Transverse colon (tissue), 4 donors: ENCODE results near the gene ALKBH3. TPM values are rescaled to one million over a fixed set of nuclear protein-coding genes. Genes with fewer than 3 reads are reported as not detected.

ENCODE experiments used
- DNase-seq: peaks from one replicate; pipeline ENCODE4 v3.0.0-alpha.2; 2019
- H3K27ac ChIP-seq, 4 donors: fragments of 200-600 bp; sonication (generic); 2 replicates each; pipeline ENCODE4 v1.5.1; 2016 to 2018; ENCODE audit warnings: inconsistent platforms in 4 of 4
- H3K27me3 ChIP-seq: fragments of 200-600 bp; sonication (generic); 2 replicates; pipeline ENCODE4 v1.5.1; 2017; ENCODE audit warnings: inconsistent platforms
- H3K36me3 ChIP-seq, 4 donors: fragments of 200-600 bp; sonication (generic); 2 replicates each; pipeline ENCODE4 v1.5.1; 2017 to 2019; ENCODE audit warnings: inconsistent platforms in 4 of 4
- H3K4me1 ChIP-seq, 4 donors: fragments of 200-600 bp; sonication (generic); 2 replicates each; pipeline ENCODE4 v1.5.1; 2017 to 2020; ENCODE audit warnings: inconsistent platforms in 4 of 4
- H3K4me3 ChIP-seq, 4 donors: fragments of 200-600 bp; sonication (generic); 1 replicate in 1 of 4; 2 replicates in 3 of 4; pipeline versions ENCODE4 v1.5.1 to v1.6.1; 2017 to 2019; ENCODE audit warnings: inconsistent platforms in 4 of 4
- H3K9me3 ChIP-seq, 2 donors: fragments of 200-600 bp; sonication (generic); 2 replicates each; pipeline ENCODE4 v1.5.1; 2017 to 2019; ENCODE audit warnings: inconsistent platforms in 2 of 2
- CTCF ChIP-seq, 5 experiments: fragments of 200-600 bp in 3 of 5; fragments of 450-650 bp in 2 of 5; sonication (generic) in 3 of 5; IDR thresholded peaks; 1 replicate in 2 of 5; 2 replicates in 3 of 5; pipeline ENCODE4 v1.5.1; 2016 to 2017; ENCODE audit warnings: antibody characterized with exemption in 5 of 5, inconsistent platforms in 3 of 5, mild to moderate bottlenecking in 2 of 5, moderate library complexity in 1 of 5
- EP300 ChIP-seq: sonication (generic); formaldehyde crosslinking; IDR thresholded peaks from one replicate; pipeline ENCODE4 v1.6.1; 2017; ENCODE audit warnings: antibody characterized with exemption, low read depth
- POLR2A ChIP-seq: fragments of 450-650 bp; IDR thresholded peaks from one replicate; pipeline ENCODE4 v1.6.1; 2016; ENCODE audit warnings: antibody characterized with exemption, mild to moderate bottlenecking, moderate library complexity
- POLR2AphosphoS5 ChIP-seq, 3 donors: sonication (generic); formaldehyde crosslinking; IDR thresholded peaks; one replicate each; pipeline ENCODE4 v1.6.1; 2016; ENCODE audit warnings: antibody characterized with exemption in 3 of 3
- WGBS, 2 donors: methylation state at CpG; one replicate each; pipeline ENCODE4 v1.1.5; 2018; ENCODE audit warnings: low coverage in 1 of 2; 5-methylcytosine and 5-hydroxymethylcytosine counted together
- in situ Hi-C, 4 donors: fragments of 200-750 bp; cut with MboI; loops; one replicate each; pipeline versions ENCODE4 v1.15.0 to v1.15.1; 2017; ENCODE audit warnings: low sequenced_read_pairs in 3 of 4, low pct_ligation_motif_present in 1 of 4, low pct_unique_long_range_greater_than_20kb in 1 of 4
- intact Hi-C: fragments of 100-400 bp; cut with DNase I; formaldehyde crosslinking; loops from one replicate; pipeline ENCODE4 v1.15.1; 2023; ENCODE audit warnings: low total_unique reads
- total RNA-seq, 4 donors: library from RNA; depleted of rRNA; stranded (reverse); fragments of >200 nt; gene quantifications; one replicate each; pipeline ENCODE4 v1.1.0, GENCODE V29; 2016

The ALKBH3 gene
- total RNA-seq, 4 donors from 2014 or later, result 7.2 to 27.6 (median 23.5) TPM

GRCh38 chr11:43892851-43893250 lies 12.2 kb downstream of the ALKBH3 start:
- in situ Hi-C loops, result loop anchor here in 1 of 4 donors (10.0 kb wide), 1 partner anchor 142 kb away; no protein-coding TSS in a partner anchor
- peaks cover 0 to 55% (median 12%) of the 10 kb centered on the region in 4 donors for H3K36me3 ChIP-seq
- no peak for TF ChIP-seq POLR2A
- no peak for TF ChIP-seq CTCF (IDR thresholded peaks at IDR 0.05)
- no peak for TF ChIP-seq POLR2AphosphoS5 (IDR thresholded peaks at IDR 0.05)
- no peak for TF ChIP-seq EP300

GRCh38 chr11:43894546-43894945 lies 13.9 kb downstream of the ALKBH3 start:
- intact Hi-C loops (loop anchor here (5.0 to 10.0 kb wide), 3 partner anchors 48 to 640 kb away; partner anchors contain the start of gene C11orf96), in situ Hi-C loops (loop anchor here in 1 of 4 donors (10.0 kb wide), 1 partner anchor 140 kb away; no protein-coding TSS in a partner anchor)
- Histone ChIP-seq H3K36me3 (peaks cover 0 to 58% (median 20%) of the 10 kb centered on the region in 4 donors), H3K4me3 (no peak overlapping the region), H3K4me1 (no peaks in the 10 kb centered on the region), H3K27ac (no peak overlapping the region), H3K27me3 (no peaks in the 10 kb centered on the region), H3K9me3 (no peaks in the 10 kb centered on the region)
- WGBS, 2 donors, result 29 to 69% methylated on average over 2 of the region's 2 CpGs
- TF ChIP-seq POLR2A (no peak), EP300 (no peak), POLR2AphosphoS5 (IDR thresholded peaks at IDR 0.05) (no peak), CTCF (IDR thresholded peaks at IDR 0.05) (no peak)
- DNase-seq, result no peak

More at GRCh38 chr11:43892851-43893250, 12.2 kb downstream of the ALKBH3 start:
- no peak for DNase-seq
- H3K27me3 ChIP-seq, result no peaks in the 10 kb centered on the region
- H3K4me3 ChIP-seq, result no peak overlapping the region
- intact Hi-C loops, result loop anchor here (5.0 to 10.0 kb wide), 3 partner anchors 49 to 642 kb away; partner anchors contain the start of gene C11orf96
- no peaks in the 10 kb centered on the region for H3K9me3 ChIP-seq
- H3K27ac ChIP-seq, result peak overlapping the region in 1 of 4 donors; percentile 19
- no peaks in the 10 kb centered on the region for H3K4me1 ChIP-seq
- 65 to 77% methylated on average over 3 of the region's 3 CpGs for WGBS, 2 donors

GRCh38 chr11:43895601-43896000 lies 15.0 kb downstream of the ALKBH3 start:
- no peaks in the 10 kb centered on the region for H3K27me3 ChIP-seq
- in situ Hi-C loops, result loop anchor here in 1 of 4 donors (10.0 kb wide), 1 partner anchor 139 kb away; no protein-coding TSS in a partner anchor
- no peaks in the 10 kb centered on the region for H3K4me1 ChIP-seq
- TF ChIP-seq POLR2AphosphoS5 (IDR thresholded peaks at IDR 0.05) (no peak), POLR2A (no peak), CTCF (IDR thresholded peaks at IDR 0.05) (no peak), EP300 (no peak)
- peaks cover 0 to 53% (median 20%) of the 10 kb centered on the region in 4 donors for H3K36me3 ChIP-seq
- no peak for DNase-seq
- intact Hi-C loops, result loop anchor here (10.0 kb wide), 1 partner anchor 639 kb away; no protein-coding TSS in a partner anchor
- H3K9me3 ChIP-seq, result no peaks in the 10 kb centered on the region
- H3K27ac ChIP-seq, result no peak overlapping the region
- no peak overlapping the region for H3K4me3 ChIP-seq
- 97 to 100% methylated on average over 2 of the region's 2 CpGs for WGBS, 2 donors

- no peaks in the 10 kb centered on the region for H3K9me3 ChIP-seq
- no peaks in the 10 kb centered on the region for H3K27me3 ChIP-seq
- in situ Hi-C loops (loop anchor here in 1 of 4 donors (10.0 kb wide), 1 partner anchor 136 kb away; no protein-coding TSS in a partner anchor), intact Hi-C loops (loop anchor here (10.0 kb wide), 1 partner anchor 636 kb away; no protein-coding TSS in a partner anchor)
- no peak overlapping the region for H3K27ac ChIP-seq
- DNase-seq, result no peak
- H3K4me3 ChIP-seq, result no peak overlapping the region
- no peak for TF ChIP-seq EP300
- no peak for TF ChIP-seq POLR2A
- no peak for TF ChIP-seq CTCF (IDR thresholded peaks at IDR 0.05)
- no peak for TF ChIP-seq POLR2AphosphoS5 (IDR thresholded peaks at IDR 0.05)
- no peaks in the 10 kb centered on the region for H3K4me1 ChIP-seq
- H3K36me3 ChIP-seq, result peaks cover 0 to 44% (median 13%) of the 10 kb centered on the region in 4 donors
- WGBS, 2 donors, result 96 to 97% methylated on average over 4 to 7 of the region's 7 CpGs
These were observed 17.9 kb downstream of the ALKBH3 start for GRCh38 chr11:43898574-43898973.
